22Rv1 (cell line): ENCODE results near the gene ARID1B.

Source experiments
- H3K27ac ChIP-seq: fragments of 450-650 bp; 2 replicates; pipeline ENCODE4 v1.5.1; 2017
- CTCF ChIP-seq: fragments of 450-650 bp; IDR thresholded peaks from 2 replicates; pipeline ENCODE4 v1.5.1; 2017; ENCODE audit warnings: mild to moderate bottlenecking
- ZFX ChIP-seq: fragments of 450-650 bp; IDR thresholded peaks from 2 replicates; pipeline ENCODE4 v1.6.1; 2017; ENCODE audit warnings: antibody characterized with exemption, borderline replicate concordance

The ARID1B gene

GRCh38 chr6:156816505-156816904 is 39.3 kb downstream of the ARID1B start:
- H3K27ac ChIP-seq: no peak overlapping the region
- no peak for TF ChIP-seq ZFX
- no peak for TF ChIP-seq CTCF

- TF ChIP-seq CTCF (no peak), ZFX (no peak)
- no peak overlapping the region for H3K27ac ChIP-seq
These were observed 43.1 kb downstream of the ARID1B start for GRCh38 chr6:156820089-156820798.

GRCh38 chr6:156821707-156822106 is 44.5 kb downstream of the ARID1B start:
- TF ChIP-seq ZFX (no peak), CTCF (no peak)
- H3K27ac ChIP-seq: no peak overlapping the region

GRCh38 chr6:156822747-156823206 is 45.6 kb downstream of the ARID1B start:
- peak overlapping the region; percentile 6; the same call in 1 of the 2 replicates for H3K27ac ChIP-seq

GRCh38 chr6:156824142-156824541 is 47.0 kb downstream of the ARID1B start:
- TF ChIP-seq ZFX (no peak), CTCF (no peak)
- no peak overlapping the region for H3K27ac ChIP-seq

More at GRCh38 chr6:156822747-156823206, 45.6 kb downstream of the ARID1B start:
- TF ChIP-seq ZFX (no peak), CTCF (no peak)

- TF ChIP-seq ZFX (no peak), CTCF (no peak)
- H3K27ac ChIP-seq: no peak overlapping the region
These were observed 48.3 kb downstream of the ARID1B start for GRCh38 chr6:156825475-156825874.

GRCh38 chr6:156826290-156826955 is 49.2 kb downstream of the ARID1B start:
- H3K27ac ChIP-seq: no peak overlapping the region
- TF ChIP-seq ZFX (no peak), CTCF (no peak)
